Femur (tissue), 1 donor: ENCODE data around the gene TTC28.

ENCODE experiments used
- DNase-seq: peaks from one replicate; pipeline ENCODE4 v3.0.0-alpha.2; 2017

TTC28 gene

DNA sequence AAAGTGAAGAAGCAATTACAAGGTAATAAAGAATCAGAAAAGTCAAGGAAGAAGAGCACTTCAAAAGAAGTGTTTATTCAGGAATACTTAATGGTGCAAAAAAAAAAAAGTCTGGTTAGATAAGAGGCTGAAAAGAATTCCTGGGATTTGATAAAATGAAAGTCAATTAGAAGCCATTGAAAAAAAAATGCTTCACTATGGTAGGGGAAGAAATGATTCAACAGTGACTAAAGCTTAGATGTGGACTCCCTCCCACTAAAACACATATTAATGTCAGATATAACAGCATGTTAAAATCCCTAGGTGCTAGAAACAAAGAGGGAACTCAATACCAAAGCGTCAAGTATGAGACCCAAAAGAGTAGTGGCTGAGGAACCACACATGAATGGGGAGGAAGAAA is 425.2 kb downstream of the TTC28 start:
- no peak for DNase-seq

DNA sequence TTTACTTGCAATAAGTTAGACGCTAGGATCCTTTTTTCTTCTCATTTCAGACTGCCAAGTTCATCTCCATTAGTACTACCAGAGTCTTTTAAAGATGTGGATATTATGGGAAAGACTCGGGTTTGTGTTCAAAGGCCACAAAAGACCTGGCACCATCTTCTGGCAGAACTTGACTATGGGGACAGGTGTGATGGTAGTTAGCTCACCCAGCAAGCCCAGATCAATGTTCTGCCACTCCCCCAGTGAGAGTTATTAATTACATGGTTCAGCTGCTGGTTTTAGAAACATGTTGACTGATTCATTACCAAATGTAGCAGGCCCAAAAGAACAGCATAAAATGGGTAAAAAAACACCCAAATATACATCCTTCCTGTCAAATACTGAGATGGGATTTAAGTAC is 427.1 kb downstream of the TTC28 start:
- no peak for DNase-seq

DNA sequence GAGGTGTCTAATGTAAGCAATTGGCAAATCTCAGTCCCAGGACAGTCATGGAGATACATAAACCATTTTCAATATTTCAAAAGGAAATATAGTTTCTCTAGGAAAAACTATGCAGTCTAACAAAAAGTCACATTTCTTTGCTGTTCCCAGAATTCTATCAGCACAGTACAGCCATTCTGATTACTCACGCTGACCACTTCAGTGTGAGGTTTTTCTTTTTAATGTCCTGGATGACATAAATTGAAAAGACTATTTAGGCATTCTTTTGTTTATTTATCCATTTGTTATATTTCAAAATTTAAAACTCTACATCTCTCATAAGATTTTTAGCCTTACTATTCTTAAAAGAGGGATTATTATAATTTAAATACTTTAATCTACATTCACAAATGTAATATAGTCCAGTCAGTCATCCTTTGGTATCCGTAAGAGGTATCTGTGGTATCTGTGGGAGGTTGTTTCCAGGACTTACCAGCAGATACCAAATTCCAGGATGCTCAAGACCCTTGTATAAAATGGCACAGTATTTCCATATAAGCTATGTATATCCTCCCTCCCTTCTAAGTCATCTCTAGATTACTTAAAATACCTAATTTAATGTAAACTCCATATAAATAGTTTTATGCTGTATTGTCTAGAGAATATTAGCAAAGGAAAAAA is 429.5 kb downstream of the TTC28 start:
- no peak for DNase-seq

DNA sequence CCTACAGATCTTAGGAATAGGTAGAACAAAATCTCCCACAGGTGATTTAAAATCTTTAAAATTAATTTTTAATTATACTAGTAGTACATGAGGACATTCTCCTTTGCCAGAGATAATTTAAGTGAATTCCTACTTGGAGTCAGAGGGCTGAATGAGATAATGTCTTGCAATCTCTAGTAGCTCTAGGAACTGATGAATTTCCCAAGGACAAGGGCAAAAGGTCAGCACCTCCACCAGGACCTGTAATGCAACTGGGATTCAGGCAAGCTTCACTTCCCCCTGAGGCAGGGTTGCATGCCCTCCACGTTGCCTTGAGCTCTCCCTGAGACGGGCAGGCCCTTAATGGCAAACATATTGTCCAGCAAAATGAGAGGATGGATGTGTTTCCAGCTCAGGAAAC is 430.2 kb downstream of the TTC28 start:
- no peak for DNase-seq

DNA sequence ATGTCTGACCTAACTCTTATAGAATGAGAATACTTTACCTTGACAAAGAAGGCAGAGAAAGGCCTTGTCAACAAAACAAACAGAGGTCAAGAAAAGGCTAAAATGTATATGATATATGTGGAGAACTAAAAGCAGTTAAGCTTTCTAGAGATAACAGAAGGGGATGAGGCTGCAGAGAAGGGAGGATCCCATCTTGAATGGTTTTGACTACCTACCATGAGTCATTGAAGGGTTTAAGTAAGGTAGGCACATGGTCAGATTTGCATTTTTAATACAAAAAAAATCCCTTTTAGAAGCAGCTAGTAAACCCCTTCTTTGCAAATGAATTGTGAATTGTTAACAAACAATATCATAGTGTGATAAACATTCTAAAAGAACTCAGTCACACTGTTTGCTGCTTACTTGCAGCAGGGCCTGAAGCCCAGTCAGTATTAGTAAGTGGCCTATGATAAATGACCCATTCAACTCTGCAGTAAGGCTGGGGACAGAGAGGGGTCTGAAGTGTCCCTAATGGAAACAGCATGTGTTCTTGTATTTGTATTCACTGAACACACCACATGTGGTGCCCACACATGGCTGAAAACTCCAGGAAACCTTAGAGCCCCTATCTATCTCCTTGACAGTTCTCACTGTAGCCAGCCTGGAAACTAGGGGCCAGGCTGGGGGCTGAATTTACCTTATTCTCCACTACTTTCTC is 431.8 kb downstream of the TTC28 start:
- DNase-seq: no peak

DNA sequence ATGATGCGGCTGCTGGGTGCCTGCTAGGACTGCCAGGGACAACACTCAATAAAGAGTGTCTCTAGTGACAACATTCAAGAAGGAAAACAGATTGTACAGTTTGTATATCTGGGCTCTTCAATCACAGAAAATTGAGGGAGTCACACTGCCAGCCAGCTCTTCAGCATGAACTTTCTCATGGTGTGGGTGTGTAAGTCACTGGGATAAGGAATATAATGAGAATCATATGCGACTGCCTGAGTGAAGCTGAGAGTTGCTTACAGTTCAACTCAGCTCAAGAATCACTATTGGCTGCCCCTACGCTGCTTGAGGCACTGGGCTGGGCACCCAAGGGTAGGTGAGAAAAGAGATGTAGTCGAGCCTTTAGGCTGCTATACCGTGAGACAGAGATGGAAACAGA is 432.5 kb downstream of the TTC28 start:
- no peak for DNase-seq

DNA sequence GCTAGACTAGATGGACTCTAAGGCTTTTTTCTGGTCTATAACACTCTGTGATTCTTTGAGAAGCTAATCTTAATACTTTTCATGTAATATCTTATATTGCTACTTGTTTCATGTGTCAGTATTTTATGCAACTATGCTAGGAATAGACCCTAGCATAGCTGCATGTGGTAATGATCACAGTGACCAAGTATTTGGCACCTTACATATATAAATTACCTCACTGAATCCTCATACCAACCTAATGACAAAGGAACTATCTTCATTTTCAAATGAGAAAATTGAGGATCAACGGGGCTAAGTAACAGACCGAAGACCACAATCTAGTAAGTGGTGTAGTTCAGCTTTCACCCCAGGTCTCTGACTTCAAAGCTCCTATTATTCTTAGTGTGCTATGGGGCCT is 433.2 kb downstream of the TTC28 start:
- no peak for DNase-seq

DNA sequence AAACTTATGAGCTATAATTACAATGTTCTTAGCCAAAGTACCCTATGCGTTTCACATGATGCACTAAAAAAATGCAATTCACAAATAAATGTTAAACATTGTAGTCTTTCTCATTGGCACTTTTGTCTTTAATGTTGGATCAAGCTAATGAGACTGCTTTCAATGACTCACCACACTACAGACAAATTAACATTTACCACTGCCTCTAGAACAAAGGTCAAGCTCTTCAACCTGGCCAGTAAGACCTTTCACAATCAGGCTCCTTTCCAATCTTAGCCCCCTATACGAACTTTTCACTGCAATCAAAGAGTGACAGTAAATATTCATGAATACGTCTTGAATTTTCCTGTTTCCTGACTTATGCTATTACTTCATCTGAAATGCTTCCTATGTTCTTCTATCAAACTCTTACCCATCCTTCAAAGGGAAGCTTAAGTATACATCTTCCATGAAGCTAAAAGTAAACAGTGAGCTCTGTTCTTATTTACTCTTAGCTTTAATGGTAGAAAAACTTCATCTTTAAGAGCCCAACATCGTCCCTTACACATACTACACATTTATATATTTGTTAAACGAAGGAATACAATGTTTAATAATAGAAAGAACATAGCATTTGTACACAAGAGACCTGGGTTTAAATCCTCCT is 433.9 kb downstream of the TTC28 start:
- DNase-seq: no peak

DNA sequence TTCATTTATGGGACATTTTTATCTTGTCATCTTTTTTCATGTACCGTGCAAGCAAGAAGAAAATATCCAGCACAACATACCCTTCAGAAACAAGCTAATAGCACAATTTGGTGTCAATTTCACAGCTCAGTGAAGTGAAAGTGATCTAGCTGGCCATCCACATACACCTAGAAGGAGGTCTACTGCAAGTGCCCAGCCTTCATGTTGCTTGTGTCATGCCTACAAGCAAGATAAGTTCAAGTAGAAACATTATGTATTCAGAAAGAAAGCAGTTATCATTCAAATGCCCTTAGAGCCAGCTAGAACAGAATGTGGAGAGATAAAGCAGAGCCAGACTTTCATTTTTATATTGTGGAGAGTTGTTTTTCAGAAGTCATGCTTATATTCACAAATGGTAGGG is 434.9 kb downstream of the TTC28 start:
- DNase-seq: no peak

DNA sequence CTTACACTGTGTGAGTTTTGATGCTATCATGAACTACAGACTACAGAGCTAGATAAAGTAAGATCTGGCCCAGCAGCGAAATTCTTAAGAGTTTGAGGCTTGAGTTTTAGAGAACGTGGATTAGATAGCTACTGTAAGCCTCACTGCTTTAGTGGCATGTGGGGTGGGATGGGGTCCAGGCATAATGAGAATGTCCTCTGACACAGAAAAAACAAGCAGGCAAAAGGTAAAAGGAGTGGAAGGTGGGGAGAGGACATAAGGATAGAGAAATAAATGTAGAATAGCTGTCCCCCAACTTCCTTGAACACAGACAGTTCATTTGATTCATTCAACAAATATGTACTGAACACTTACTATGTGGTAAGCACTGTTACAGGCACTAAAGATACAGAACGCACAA is 436.1 kb downstream of the TTC28 start:
- no peak for DNase-seq

DNA sequence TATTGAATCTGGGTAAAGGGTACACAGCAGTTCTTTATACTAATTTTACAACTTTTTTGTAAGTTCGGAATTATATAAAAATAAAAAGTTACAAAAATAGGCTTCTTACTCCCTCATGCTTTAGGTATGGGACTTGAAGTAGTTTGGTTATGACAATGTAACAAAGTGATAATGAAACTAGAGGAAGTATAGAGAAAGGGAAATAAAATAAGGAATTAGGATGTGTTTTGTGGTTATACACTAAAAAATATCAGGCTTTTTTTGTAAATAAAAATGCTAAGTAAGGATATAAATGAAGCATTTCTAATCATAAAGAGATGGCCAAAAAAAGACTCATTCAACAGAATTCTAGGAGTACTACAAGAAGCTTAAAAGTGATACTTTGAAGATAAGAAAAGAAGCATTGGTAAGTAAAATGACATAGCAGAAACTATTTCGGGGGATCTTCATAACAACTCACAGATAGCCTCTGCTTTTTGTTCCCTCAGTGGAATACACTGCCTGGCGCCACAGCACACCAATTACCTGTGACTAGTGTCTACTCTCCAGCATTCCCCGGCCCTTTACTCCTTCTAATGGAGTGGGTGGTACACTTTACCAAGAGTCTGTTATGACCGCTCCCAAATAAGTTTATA is 437.9 kb downstream of the TTC28 start:
- DNase-seq: no peak

DNA sequence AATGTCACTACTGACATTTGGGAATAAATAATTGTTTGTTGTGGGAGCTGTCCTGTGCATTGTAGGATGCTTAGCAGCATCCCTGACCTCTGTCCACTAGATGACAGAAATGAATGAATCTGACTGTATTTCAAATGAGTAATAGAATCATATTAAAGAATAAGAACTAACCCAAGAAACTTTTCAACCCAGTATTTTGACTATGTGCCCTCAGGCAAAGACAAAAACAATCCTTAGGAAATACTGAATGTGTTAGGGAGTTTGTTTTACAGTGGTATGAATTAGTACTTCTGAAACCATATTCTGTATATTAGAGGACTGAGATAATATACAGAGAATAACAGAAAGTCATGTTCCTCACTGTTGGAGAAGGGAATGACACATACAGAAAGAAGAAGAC is 439.7 kb downstream of the TTC28 start:
- no peak for DNase-seq

DNA sequence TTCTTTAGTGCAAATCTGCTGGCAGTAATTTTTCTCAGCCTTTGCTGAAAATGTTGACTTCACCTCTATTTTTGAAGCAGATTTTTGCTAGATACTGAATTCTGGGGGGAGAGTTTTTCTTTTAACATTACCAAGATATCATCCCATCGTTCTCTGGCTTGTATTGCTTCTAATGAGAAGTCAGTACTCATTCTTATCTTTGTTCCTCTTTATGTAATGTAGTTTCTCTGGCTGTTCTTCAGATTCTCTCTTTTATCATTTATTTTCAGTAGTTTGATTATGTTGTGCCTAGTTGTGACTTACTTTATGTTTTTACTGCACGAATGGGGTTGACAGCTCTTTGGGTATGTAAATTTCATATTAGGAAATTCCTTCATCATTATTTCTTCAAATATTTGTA is 441.9 kb downstream of the TTC28 start:
- DNase-seq: no peak

DNA sequence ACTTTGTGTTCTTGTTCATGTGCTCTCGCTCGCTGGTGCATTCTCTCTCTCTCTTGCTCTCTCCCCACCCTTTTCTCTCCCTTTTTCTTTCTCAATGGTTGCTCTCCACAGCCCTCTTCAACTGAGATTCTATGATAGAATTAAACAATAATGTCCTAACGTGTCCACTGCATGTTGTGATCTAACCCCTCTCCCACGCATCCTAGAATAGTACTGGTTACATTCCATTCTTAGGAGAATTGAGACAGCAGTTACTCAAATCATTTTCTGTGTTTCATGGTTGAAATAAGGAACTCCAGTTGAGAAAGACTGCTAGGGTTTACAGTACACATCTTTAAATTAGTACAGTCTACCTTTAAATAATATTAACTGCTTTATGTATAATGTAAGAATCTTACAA is 442.5 kb downstream of the TTC28 start:
- no peak for DNase-seq

DNA sequence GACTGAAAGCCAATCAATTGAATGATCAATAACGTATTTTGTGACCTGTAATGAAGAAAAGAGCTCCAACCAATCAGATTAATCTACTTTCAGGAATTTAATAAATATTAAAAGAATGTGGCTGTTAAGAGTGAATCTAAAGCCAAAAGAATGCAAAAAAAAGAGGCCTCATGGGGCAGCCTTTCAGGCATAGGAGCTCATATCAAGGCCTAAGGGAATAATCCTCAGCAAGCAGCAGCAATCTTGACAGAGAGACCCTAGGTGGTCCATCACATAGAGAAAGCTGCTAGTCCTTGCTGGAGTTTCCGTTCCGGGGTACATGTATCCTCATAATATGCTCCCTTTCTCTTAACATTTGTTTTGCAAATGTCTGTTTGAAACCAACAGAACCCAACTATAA is 447.4 kb downstream of the TTC28 start:
- no peak for DNase-seq

DNA sequence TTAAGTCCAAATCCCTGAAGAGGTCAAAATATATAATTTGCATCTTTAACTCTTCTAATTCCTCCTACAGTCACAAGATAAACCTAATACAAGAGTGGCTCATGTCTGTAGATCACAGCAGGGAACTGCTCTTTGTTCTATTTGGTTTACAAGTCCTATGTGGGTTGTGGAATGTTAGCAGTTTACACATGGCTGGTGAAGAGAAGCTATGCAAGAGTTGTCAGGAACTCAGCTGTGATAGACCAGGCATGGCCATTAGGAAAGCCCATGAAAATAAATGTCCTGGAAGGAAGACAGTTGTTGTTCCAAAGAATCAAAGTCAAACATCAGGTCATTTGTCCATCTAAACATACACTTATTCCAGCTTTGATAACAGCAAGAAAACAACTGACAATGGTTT is 448.2 kb downstream of the TTC28 start:
- DNase-seq: no peak

DNA sequence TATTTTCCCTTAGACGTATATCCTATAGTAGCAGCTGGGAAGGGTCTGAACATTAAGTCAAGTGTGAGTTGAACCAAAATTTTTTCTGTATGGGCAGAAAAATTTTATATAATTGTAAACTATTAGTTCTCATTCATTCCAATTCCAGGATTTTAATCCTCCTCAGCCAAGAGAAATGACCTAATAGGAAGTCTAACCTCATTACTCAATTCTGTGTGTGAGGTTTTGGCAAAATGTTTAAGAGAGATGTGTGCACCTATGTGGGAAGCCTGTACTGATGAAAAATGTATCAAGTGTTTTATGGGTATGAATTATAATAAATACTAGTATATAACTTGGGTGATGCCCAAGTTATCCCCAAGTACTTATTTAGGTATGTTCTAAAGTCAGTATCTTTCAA is 449.0 kb downstream of the TTC28 start:
- DNase-seq: no peak

DNA sequence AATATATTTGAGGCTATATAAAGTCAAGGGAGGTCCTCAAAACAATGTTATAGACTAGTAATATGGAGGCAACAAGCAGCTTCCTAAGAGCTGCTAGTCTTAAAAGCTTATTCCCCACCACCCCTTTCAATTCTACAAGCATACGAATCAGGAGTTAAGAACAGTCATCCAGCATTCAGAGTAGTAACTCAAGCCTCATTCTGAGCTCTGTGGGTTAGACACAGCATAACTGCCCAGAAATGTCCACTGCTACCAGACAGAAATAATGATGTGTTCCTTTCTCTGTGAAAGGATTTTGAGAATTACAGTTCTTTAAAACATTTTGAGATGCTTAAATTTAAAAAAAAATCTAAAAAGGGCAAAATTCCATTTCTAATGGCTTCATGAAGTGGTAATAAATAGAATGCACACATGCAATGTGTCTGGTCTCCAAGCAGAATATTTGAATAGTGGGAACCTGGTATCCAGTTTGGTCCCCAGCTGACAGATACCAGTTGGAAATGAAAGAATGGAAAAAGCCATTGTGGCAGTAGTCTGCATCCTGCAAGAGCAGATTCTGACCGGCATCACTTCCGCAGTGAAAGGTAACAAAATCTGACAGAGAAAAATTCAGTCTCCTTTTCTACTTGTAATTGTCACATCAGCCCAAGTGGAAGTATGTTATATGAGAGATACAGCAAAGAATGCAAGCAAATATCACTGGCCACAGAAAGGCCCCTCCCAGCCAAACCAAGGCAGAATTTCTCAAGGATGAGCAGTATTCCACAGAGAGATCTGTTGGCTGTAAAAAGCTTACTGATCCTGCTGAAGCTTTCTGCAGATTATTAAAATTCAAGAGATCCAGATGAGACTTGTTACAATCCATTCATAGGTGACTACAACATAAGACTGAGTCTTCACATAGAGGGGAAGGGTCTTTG is 449.8 kb downstream of the TTC28 start:
- peak; percentile 46 for DNase-seq

DNA sequence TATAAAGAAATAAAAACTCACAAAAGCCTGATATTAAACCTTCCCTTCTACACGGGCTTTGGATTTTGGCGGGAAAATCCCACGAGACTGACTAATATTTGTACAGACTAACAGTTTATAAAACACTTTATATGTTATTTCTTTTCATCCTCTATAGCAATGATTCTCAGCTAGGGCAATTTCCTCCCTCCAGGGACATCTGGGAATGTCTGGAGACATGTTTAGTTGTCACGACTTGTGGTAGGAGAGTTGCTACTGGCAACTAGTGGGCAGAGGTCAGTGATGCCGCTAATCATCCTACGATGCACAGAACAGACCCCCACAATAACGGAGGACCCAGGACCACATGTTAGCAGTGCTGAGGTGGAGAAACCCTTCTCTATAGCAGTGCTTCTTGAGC is 455.8 kb downstream of the TTC28 start:
- DNase-seq: no peak

DNA sequence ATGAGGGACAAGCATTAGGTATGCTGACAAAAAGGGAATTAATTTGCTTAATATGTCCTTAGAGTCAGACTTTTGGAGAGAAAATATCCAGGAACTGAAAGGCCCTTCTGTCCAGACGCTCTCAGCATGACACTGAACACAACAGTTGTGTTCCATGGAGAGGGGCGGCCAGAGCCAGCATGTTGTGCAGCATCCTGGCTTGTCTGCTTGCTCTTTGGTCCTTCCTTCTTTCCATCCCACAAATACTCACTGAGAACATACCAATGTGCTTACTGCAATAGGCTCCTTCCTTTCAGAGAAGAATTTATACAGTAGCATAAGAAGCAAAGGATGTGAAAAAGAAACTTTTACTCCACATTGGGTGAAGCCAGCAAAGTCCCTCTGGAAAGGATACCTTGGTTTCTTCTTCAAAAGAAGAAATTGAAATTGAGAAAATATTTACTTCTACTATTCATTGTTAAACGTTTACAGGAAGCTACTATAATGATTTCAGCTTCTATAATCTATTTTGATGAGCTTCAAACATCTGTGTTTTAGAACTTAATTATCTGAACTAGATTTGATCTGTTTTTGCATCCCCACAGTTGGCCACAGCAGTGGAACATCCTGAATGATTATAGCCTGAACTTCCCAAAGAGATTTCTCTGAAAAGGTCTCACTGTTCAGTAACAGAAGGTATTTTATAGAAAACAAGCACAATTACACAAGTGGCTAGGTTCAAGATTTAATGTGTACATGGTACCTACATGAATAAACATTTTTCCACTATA is 456.5 kb downstream of the TTC28 start:
- DNase-seq: peak; percentile 27

DNA sequence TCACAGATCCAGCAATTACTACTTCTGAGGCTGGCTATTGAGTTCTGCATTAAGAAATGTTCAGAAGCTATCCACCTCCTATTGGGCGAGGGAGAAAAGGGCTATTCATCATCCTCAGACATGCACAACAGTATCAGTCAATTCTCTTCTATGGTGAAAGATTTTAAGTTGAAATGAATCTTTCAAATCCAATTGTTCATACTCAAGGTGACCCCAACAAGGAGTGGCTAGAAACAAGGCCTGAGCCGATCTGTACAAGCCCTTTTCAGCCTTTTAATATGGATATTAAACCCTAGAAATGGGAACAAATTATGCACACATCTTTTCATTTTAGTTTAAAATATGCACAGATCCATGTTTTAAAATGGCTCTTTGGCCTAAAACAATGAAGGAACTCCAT is 457.1 kb downstream of the TTC28 start:
- DNase-seq: no peak

DNA sequence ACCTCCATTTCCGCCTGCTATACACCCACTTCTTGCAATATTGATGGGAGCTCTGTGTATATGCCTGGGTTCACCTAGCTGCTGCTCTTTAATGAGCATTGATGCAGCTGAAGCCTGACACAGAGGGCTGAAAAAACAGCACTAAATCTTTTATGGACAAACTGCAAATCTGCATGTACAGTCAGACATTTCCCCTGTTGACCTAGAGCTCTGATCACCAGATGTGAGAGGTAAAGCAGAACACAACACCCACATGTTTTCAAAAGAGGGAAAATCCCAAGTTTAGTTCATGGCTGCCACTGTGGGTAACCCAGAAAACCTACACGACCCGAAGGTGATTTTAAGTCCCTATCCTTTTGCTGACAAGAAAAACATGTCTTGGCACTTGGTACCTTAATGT is 457.6 kb downstream of the TTC28 start:
- no peak for DNase-seq
